Hepatocyte (in vitro differentiated cells): Measurements from ENCODE around the gene ECE1. TPM values are rescaled to one million over a fixed set of nuclear protein-coding genes. Genes with fewer than 3 reads are reported as not detected.
A peak's percentile ranks its signal among the peaks of the same experiment; 100 is the strongest.

Source experiments
- DNase-seq: peaks from one replicate; pipeline ENCODE4 v3.0.0-alpha.2; 2016; ENCODE audit warnings: low spot score
- H2AFZ ChIP-seq: fragments of 200-600 bp; sonication (generic); 2 replicates; pipeline ENCODE4 v1.6.0; 2016; ENCODE audit warnings: antibody characterized with exemption, mild to moderate bottlenecking
- H3K27ac ChIP-seq: fragments of 200-600 bp; sonication (generic); 2 replicates; pipeline ENCODE4 v1.5.1; 2016; ENCODE audit warnings: mild to moderate bottlenecking
- H3K27me3 ChIP-seq: fragments of 200-600 bp; sonication (generic); 2 replicates; pipeline ENCODE4 v1.6.1; 2016
- H3K36me3 ChIP-seq: fragments of 200-600 bp; sonication (generic); replicated peaks from 2 replicates; pipeline ENCODE4 v1.5.1; 2016; ENCODE audit warnings: low read depth; ENCODE audit not compliant: insufficient read depth
- H3K4me1 ChIP-seq: fragments of 200-600 bp; sonication (generic); 2 replicates; pipeline ENCODE4 v1.5.1; 2016; ENCODE audit warnings: mild to moderate bottlenecking, moderate library complexity; ENCODE audit not compliant: insufficient read depth
- H3K4me2 ChIP-seq: fragments of 200-600 bp; sonication (generic); 2 replicates; pipeline ENCODE4 v1.6.0; 2016
- H3K4me3 ChIP-seq: fragments of 200-600 bp; sonication (generic); 2 replicates; pipeline ENCODE4 v1.5.1; 2016; ENCODE audit warnings: mild to moderate bottlenecking
- H3K79me2 ChIP-seq: fragments of 200-600 bp; sonication (generic); 2 replicates; pipeline ENCODE4 v1.6.0; 2017; ENCODE audit warnings: mild to moderate bottlenecking
- H3K9me2 ChIP-seq: fragments of 200-600 bp; sonication (generic); replicated peaks from 2 replicates; pipeline ENCODE4 v1.6.0; 2017; ENCODE audit warnings: mild to moderate bottlenecking; ENCODE audit not compliant: insufficient read depth
- H3K9me3 ChIP-seq: fragments of 200-600 bp; sonication (generic); 2 replicates; pipeline ENCODE4 v1.5.1; 2016; ENCODE audit warnings: low read depth, mild to moderate bottlenecking
- H4K20me1 ChIP-seq: fragments of 200-600 bp; sonication (generic); 2 replicates; pipeline ENCODE4 v1.6.0; 2016; ENCODE audit warnings: mild to moderate bottlenecking; ENCODE audit not compliant: insufficient read depth, poor library complexity, severe bottlenecking
- EZH2 ChIP-seq: fragments of 200-600 bp; sonication (generic); IDR thresholded peaks from 2 replicates; pipeline ENCODE4 v1.6.1; 2016; ENCODE audit warnings: antibody characterized with exemption, mild to moderate bottlenecking, borderline replicate concordance
- EZH2phosphoT487 ChIP-seq: fragments of 200-600 bp; sonication (generic); IDR thresholded peaks from one replicate; pipeline ENCODE4 v1.6.1; 2018; ENCODE audit warnings: antibody characterized with exemption, mild to moderate bottlenecking, low read depth, moderate library complexity; ENCODE audit not compliant: unreplicated experiment, severe bottlenecking
- WGBS: methylation state at CpG from one replicate; pipeline ENCODE4 v1.1.6; 2016; ENCODE audit warnings: low lambda C conversion rate; ENCODE audit errors: missing lambda C conversion rate; 5-methylcytosine and 5-hydroxymethylcytosine counted together
- polyA plus RNA-seq: library from polyadenylated mRNA; unstranded; fragments of >200 nt; fragmentation: Nextera tagmentation; extraction: Ambion mirVana; gene quantifications from 2 replicates; pipeline ENCODE4 v1.2.1, GENCODE V29; 2016
- total RNA-seq: library from RNA; depleted of rRNA; stranded (reverse); fragments of >200 nt; gene quantifications from 2 replicates; pipeline ENCODE4 v1.2.3, GENCODE V29; 2014
- TF ChIP-seq, protein P1 (sequence below): fragments of 200-600 bp; sonication (generic); IDR thresholded peaks from 2 replicates; pipeline ENCODE4 v1.5.1; 2016; ENCODE audit warnings: antibody characterized with exemption, mild to moderate bottlenecking; ENCODE audit not compliant: poor library complexity

ECE1 gene
- total and polyA plus RNA-seq, 2 experiments from 2014 or later: 60.8 to 90.6 TPM

DNA sequence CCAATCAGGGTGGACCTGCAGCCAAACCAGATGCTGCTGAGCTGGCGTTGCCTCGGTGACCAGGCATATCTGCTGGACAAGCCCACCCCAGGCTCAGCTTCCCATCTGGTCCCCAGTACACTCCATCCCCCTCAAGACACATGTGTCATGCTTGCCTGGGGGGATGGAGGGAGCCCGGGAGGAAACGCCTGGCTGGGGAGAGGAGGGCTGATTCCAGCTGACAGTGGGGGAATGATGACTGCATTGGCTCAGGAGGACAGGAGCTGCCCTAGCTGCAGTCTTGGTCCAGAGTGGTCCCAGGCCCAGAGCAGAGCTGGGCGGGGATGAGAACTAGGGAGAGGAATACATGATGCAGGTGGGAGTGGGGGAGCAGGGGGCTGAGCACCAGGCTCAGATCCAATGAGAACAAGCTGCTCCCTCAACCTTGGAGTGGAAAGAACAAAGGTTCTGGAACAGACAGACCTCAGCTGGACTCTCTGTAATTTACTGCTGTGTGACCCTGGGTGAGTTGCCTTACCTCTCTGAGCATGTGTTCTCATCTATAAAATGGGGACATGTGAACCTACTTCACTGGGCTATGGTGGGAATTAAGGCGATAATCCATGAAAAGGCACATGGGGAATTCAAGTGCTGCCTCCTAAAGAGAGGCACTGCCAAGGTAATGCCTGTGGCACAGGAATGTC, 23.1 kb upstream of the ECE1 start:
- H3K79me2 ChIP-seq: peaks cover 95% of the 10 kb centered on the region
- H3K4me1 ChIP-seq: peaks cover 40% of the 10 kb centered on the region
- no peak overlapping the region for H3K4me2 ChIP-seq
- H2AFZ ChIP-seq: no peak overlapping the region
- H3K36me3 ChIP-seq: no peaks in the 10 kb centered on the region
- no peak overlapping the region for H3K4me3 ChIP-seq
- DNase-seq: no peak
- WGBS: 66% methylated on average over 6 of the region's 6 CpGs
- H4K20me1 ChIP-seq: no peaks in the 10 kb centered on the region
- H3K9me2 ChIP-seq: no peaks in the 10 kb centered on the region
- no peaks in the 10 kb centered on the region for H3K27me3 ChIP-seq
- H3K27ac ChIP-seq: no peak overlapping the region
- TF ChIP-seq, protein P1, sequence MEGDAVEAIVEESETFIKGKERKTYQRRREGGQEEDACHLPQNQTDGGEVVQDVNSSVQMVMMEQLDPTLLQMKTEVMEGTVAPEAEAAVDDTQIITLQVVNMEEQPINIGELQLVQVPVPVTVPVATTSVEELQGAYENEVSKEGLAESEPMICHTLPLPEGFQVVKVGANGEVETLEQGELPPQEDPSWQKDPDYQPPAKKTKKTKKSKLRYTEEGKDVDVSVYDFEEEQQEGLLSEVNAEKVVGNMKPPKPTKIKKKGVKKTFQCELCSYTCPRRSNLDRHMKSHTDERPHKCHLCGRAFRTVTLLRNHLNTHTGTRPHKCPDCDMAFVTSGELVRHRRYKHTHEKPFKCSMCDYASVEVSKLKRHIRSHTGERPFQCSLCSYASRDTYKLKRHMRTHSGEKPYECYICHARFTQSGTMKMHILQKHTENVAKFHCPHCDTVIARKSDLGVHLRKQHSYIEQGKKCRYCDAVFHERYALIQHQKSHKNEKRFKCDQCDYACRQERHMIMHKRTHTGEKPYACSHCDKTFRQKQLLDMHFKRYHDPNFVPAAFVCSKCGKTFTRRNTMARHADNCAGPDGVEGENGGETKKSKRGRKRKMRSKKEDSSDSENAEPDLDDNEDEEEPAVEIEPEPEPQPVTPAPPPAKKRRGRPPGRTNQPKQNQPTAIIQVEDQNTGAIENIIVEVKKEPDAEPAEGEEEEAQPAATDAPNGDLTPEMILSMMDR: no peak
- no peak for TF ChIP-seq EZH2phosphoT487
- TF ChIP-seq EZH2: no peak
- no peaks in the 10 kb centered on the region for H3K9me3 ChIP-seq

DNA sequence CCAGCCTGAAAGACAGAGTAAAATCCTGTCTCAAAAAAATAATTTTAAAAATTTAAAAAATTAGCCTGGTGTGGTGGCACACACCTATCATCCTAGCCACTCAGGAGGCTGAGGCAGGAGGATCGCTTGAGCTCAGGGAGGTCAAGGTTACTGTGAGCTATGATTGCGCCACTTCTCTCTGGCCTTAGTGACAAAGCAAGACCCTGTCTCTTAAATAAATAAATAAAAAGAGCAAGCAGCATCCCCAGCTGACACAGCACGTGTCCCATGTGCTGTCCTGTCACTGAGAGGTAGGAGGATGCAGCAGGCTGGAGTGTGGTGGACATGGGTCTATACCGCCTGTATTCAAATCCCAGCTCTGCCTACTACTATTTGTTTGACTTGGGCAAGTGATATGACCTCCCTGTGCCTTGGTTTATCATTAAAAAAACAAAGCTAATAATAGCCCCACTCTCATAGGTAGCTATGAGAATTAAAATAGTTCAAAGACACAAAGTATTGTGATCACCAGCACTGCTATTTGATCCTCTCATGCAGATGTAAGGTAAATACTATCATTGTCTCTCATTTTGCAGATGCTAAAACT, 22.2 kb upstream of the ECE1 start:
- no peak for DNase-seq
- no peaks in the 10 kb centered on the region for H3K9me3 ChIP-seq
- H3K36me3 ChIP-seq: no peaks in the 10 kb centered on the region
- TF ChIP-seq, protein P1: no peak
- TF ChIP-seq EZH2phosphoT487 (no peak), EZH2 (no peak)
- no peaks in the 10 kb centered on the region for H3K9me2 ChIP-seq
- H3K4me1 ChIP-seq: peaks cover 40% of the 10 kb centered on the region
- H2AFZ ChIP-seq: no peak overlapping the region
- no peak overlapping the region for H3K4me2 ChIP-seq
- H3K27ac ChIP-seq: no peak overlapping the region
- H3K4me3 ChIP-seq: no peak overlapping the region
- 80% methylated on average over 4 of the region's 4 CpGs for WGBS
- no peaks in the 10 kb centered on the region for H4K20me1 ChIP-seq
- no peaks in the 10 kb centered on the region for H3K27me3 ChIP-seq
- H3K79me2 ChIP-seq: peaks cover 95% of the 10 kb centered on the region

GRCh38 chr1:21311016-21311415, 20.8 kb upstream of the ECE1 start:
- no peak for TF ChIP-seq EZH2
- H3K4me1 ChIP-seq: peaks cover 39% of the 10 kb centered on the region
- no peak overlapping the region for H2AFZ ChIP-seq
- H3K4me2 ChIP-seq: no peak overlapping the region
- H3K27ac ChIP-seq: peak overlapping the region; percentile 85
- H4K20me1 ChIP-seq: no peaks in the 10 kb centered on the region
- H3K9me2 ChIP-seq: no peaks in the 10 kb centered on the region
- no peaks in the 10 kb centered on the region for H3K27me3 ChIP-seq
- H3K79me2 ChIP-seq: peaks cover 95% of the 10 kb centered on the region
- H3K9me3 ChIP-seq: no peaks in the 10 kb centered on the region
- no peak overlapping the region for H3K4me3 ChIP-seq
- H3K36me3 ChIP-seq: no peaks in the 10 kb centered on the region
- DNase-seq: no peak
- WGBS: 99% methylated on average over 6 of the region's 6 CpGs

DNA sequence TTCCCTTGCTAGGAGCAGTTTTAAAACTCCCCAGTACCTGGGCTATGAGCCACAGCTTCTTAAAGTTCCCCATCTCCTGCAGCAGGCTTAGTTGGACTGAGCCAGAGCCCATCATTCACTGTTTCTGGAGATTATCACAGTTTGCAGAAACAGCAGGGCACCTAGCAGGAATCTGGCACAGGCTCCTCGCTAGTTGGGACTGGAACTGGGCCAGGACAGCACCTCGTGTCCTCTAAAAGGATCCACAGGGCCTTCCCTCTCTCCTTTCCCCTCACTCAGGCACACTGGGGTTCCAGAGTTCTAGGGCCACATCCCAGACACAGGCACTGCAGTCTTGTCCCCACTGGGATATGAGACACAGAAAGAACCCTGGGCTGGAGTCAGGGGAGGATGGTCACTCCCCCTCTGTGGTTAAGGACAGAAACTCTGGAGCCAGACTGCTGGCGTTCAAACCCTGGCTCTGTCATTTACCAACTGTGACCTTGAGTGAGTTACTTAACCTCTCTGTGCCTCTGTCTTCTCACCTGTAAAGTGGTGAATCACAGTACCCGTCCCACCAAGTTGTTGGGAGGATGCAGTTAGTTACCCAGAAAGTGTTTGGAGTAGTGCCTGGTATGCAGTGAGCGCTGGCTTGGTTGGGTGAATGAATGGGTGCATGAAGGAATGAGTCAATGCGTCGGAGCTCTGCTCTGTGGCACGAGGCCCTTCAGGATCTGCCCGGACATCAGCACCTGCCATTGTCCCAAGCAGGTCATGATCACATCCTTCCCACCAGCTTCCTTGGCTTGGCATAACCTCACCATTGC, 18.8 kb upstream of the ECE1 start:
- peaks cover 92% of the 10 kb centered on the region for H3K79me2 ChIP-seq

More for the DNA sequence above, 18.8 kb upstream of the ECE1 start:
- H3K4me2 ChIP-seq: peak overlapping the region; percentile 51
- no peaks in the 10 kb centered on the region for H3K27me3 ChIP-seq
- 70% methylated on average over 9 of the region's 9 CpGs for WGBS
- peak overlapping the region; percentile 85 for H3K27ac ChIP-seq
- no peaks in the 10 kb centered on the region for H3K36me3 ChIP-seq
- H3K9me3 ChIP-seq: no peaks in the 10 kb centered on the region
- TF ChIP-seq, protein P1: no peak
- TF ChIP-seq EZH2phosphoT487 (no peak), EZH2 (no peak)
- H3K9me2 ChIP-seq: no peaks in the 10 kb centered on the region
- no peak overlapping the region for H2AFZ ChIP-seq
- no peaks in the 10 kb centered on the region for H4K20me1 ChIP-seq
- peaks cover 55% of the 10 kb centered on the region for H3K4me1 ChIP-seq
- DNase-seq: no peak
- H3K4me3 ChIP-seq: no peak overlapping the region
